NCI-H226 (cell line): ENCODE data around the gene LAMA3.

Experiments used
- DNase-seq: peaks from one replicate; pipeline ENCODE4 v3.0.0-alpha.2; 2015

The LAMA3 gene

GRCh38 chr18:23825496-23825895, 136.2 kb downstream of the LAMA3 start:
- DNase-seq: no peak

GRCh38 chr18:23825978-23826405, 136.7 kb downstream of the LAMA3 start:
- DNase-seq: peak; percentile 65

- DNase-seq: no peak
Measured at GRCh38 chr18:23826850-23827620, 137.8 kb downstream of the LAMA3 start.

GRCh38 chr18:23827681-23828080, 138.4 kb downstream of the LAMA3 start:
- no peak for DNase-seq

GRCh38 chr18:23828426-23828825, 139.2 kb downstream of the LAMA3 start:
- DNase-seq: peak; percentile 90

GRCh38 chr18:23832911-23833310, 143.7 kb downstream of the LAMA3 start:
- no peak for DNase-seq

- no peak for DNase-seq
Measured at GRCh38 chr18:23833714-23834113, 144.5 kb downstream of the LAMA3 start.

GRCh38 chr18:23835091-23835490, 145.8 kb downstream of the LAMA3 start:
- DNase-seq: peak; percentile 41

- no peak for DNase-seq
Measured at GRCh38 chr18:23835506-23835905, 146.3 kb downstream of the LAMA3 start.

- DNase-seq: peak; percentile 89
Measured at GRCh38 chr18:23837591-23837990, 148.3 kb downstream of the LAMA3 start.

GRCh38 chr18:23838233-23838632, 149.0 kb downstream of the LAMA3 start:
- no peak for DNase-seq

- peak; percentile 61 for DNase-seq
Measured at GRCh38 chr18:23838801-23839366, 149.6 kb downstream of the LAMA3 start.

- no peak for DNase-seq
Measured at GRCh38 chr18:23842305-23842704, 153.1 kb downstream of the LAMA3 start.

GRCh38 chr18:23844991-23845680, 155.9 kb downstream of the LAMA3 start:
- DNase-seq: peak; percentile 86

GRCh38 chr18:23845988-23846630, 156.9 kb downstream of the LAMA3 start:
- DNase-seq: no peak

GRCh38 chr18:23847321-23847986, 158.2 kb downstream of the LAMA3 start:
- DNase-seq: no peak

- DNase-seq: no peak
Measured at GRCh38 chr18:23849141-23849540, 159.9 kb downstream of the LAMA3 start.

GRCh38 chr18:23850215-23850614, 161.0 kb downstream of the LAMA3 start:
- DNase-seq: no peak

- DNase-seq: no peak
Measured at GRCh38 chr18:23851470-23852002, 162.3 kb downstream of the LAMA3 start.

- DNase-seq: no peak
Measured at GRCh38 chr18:23852236-23853045, 163.2 kb downstream of the LAMA3 start.

GRCh38 chr18:23853448-23854195, 164.4 kb downstream of the LAMA3 start:
- DNase-seq: no peak
